Large intestine (tissue), 3 donors: ENCODE results near the gene FHOD1. TPM values are rescaled to one million over a fixed set of nuclear protein-coding genes. Genes with fewer than 3 reads are reported as not detected.

Source experiments
- DNase-seq, 2 donors: peaks; one replicate each; pipeline versions ENCODE4 v3.0.0 to v3.0.0-alpha.2; 2013
- H3K27ac ChIP-seq: one replicate; pipeline ENCODE4 v1.5.1; 2013; ENCODE audit warnings: low read length
- H3K27me3 ChIP-seq: 2 replicates; pipeline ENCODE4 v1.6.1; 2013; ENCODE audit warnings: low read length; ENCODE audit not compliant: control insufficient read depth, insufficient read depth
- H3K36me3 ChIP-seq: 2 replicates; pipeline ENCODE4 v1.6.1; 2013; ENCODE audit warnings: low read length; ENCODE audit not compliant: control insufficient read depth, insufficient read depth
- H3K4me1 ChIP-seq: one replicate; pipeline ENCODE4 v1.6.1; 2013; ENCODE audit warnings: low read length; ENCODE audit not compliant: control insufficient read depth, insufficient read depth
- H3K4me3 ChIP-seq: one replicate; pipeline ENCODE4 v1.5.1; 2013; ENCODE audit warnings: low read length
- H3K9me3 ChIP-seq: one replicate; pipeline ENCODE4 v1.6.1; 2013; ENCODE audit warnings: mild to moderate bottlenecking, low read depth, low read length, moderate library complexity; ENCODE audit not compliant: control insufficient read depth
- WGBS: methylation state at CpG from one replicate; pipeline ENCODE4 v1.1.5; 2013; ENCODE audit warnings: low lambda C conversion rate; ENCODE audit not compliant: insufficient coverage; 5-methylcytosine and 5-hydroxymethylcytosine counted together
- polyA plus RNA-seq: library from polyadenylated mRNA; unstranded; fragments of 120-200 nt; gene quantifications from one replicate; pipeline ENCODE4 v1.2.1, GENCODE V29; 2013

Gene FHOD1
- polyA plus RNA-seq, 1 donor, result 13.8 TPM

GRCh38 chr16:67190041-67190440 lies 57.2 kb downstream of the FHOD1 start, which contains the start of gene EXOC3L1:
Gene EXOC3L1 (minus strand): TSS chr16:67190136. CDS start chr16:67189676, 460 bp downstream.
- Histone ChIP-seq H3K27ac (no peak within 1 kb of the TSS), H3K4me3 (no peak within 1 kb of the TSS), H3K9me3 (peaks cover 2% of the 10 kb centered on the region)

GRCh38 chr16:67188798-67189197 lies 58.5 kb downstream of the FHOD1 start:
- DNase-seq, result no peak
- H3K36me3 ChIP-seq, result peaks cover 6% of the 10 kb centered on the region
- no CpG with 5 or more reads among the region's 15 CpGs for WGBS
- H3K27ac ChIP-seq, result no peak overlapping the region
- H3K4me3 ChIP-seq, result no peak overlapping the region
- H3K27me3 ChIP-seq, result peaks cover 6% of the 10 kb centered on the region
- H3K9me3 ChIP-seq, result peaks cover 6% of the 10 kb centered on the region
- H3K4me1 ChIP-seq, result peaks cover 35% of the 10 kb centered on the region

More at GRCh38 chr16:67190041-67190440, 57.2 kb downstream of the FHOD1 start, which contains the start of gene EXOC3L1:
- Histone ChIP-seq H3K4me1 (peaks cover 29% of the 10 kb centered on the region), H3K36me3 (peaks cover 18% of the 10 kb centered on the region), H3K27me3 (peaks cover 1% of the 10 kb centered on the region)
- no peak for DNase-seq
- no CpG with 5 or more reads among the region's 6 CpGs for WGBS

- H3K4me3 ChIP-seq, result no peak overlapping the region
- no peak overlapping the region for H3K27ac ChIP-seq
- H3K9me3 ChIP-seq, result peaks cover 6% of the 10 kb centered on the region
- no CpG with 5 or more reads among the region's 4 CpGs for WGBS
- peaks cover 6% of the 10 kb centered on the region for H3K27me3 ChIP-seq
- H3K36me3 ChIP-seq, result peaks cover 5% of the 10 kb centered on the region
- no peak for DNase-seq
- H3K4me1 ChIP-seq, result peaks cover 32% of the 10 kb centered on the region
Measured at GRCh38 chr16:67188323-67188722, 59.0 kb downstream of the FHOD1 start.

GRCh38 chr16:67187175-67187890 lies 59.9 kb downstream of the FHOD1 start:
- peaks cover 6% of the 10 kb centered on the region for H3K9me3 ChIP-seq
- H3K27ac ChIP-seq, result no peak overlapping the region
- no peaks in the 10 kb centered on the region for H3K36me3 ChIP-seq
- DNase-seq, result no peak
- peaks cover 6% of the 10 kb centered on the region for H3K27me3 ChIP-seq
- WGBS, result no CpG with 5 or more reads among the region's 26 CpGs
- peaks cover 28% of the 10 kb centered on the region for H3K4me1 ChIP-seq
- no peak overlapping the region for H3K4me3 ChIP-seq

- H3K27ac ChIP-seq, result no peak overlapping the region
- H3K9me3 ChIP-seq, result peaks cover 3% of the 10 kb centered on the region
- H3K4me1 ChIP-seq, result peaks cover 25% of the 10 kb centered on the region
- no peak overlapping the region for H3K4me3 ChIP-seq
- H3K27me3 ChIP-seq, result peaks cover 6% of the 10 kb centered on the region
- H3K36me3 ChIP-seq, result no peaks in the 10 kb centered on the region
- DNase-seq, result no peak
- no CpG with 5 or more reads among the region's 5 CpGs for WGBS
Measured at GRCh38 chr16:67186550-67186950, 60.7 kb downstream of the FHOD1 start.

GRCh38 chr16:67185651-67186134 lies 61.6 kb downstream of the FHOD1 start:
- H3K27ac ChIP-seq, result no peak overlapping the region
- H3K9me3 ChIP-seq, result peaks cover 3% of the 10 kb centered on the region
- no peaks in the 10 kb centered on the region for H3K36me3 ChIP-seq
- DNase-seq, result no peak
- no CpG with 5 or more reads among the region's 12 CpGs for WGBS
- H3K4me3 ChIP-seq, result no peak overlapping the region
- peaks cover 6% of the 10 kb centered on the region for H3K27me3 ChIP-seq
- H3K4me1 ChIP-seq, result peaks cover 22% of the 10 kb centered on the region

- peak overlapping the region; percentile 86 for H3K4me3 ChIP-seq
- H3K9me3 ChIP-seq, result peaks cover 3% of the 10 kb centered on the region
- no peak overlapping the region for H3K27ac ChIP-seq
- H3K4me1 ChIP-seq, result peaks cover 22% of the 10 kb centered on the region
- peaks cover 6% of the 10 kb centered on the region for H3K27me3 ChIP-seq
- no peaks in the 10 kb centered on the region for H3K36me3 ChIP-seq
- no CpG with 5 or more reads among the region's 43 CpGs for WGBS
- DNase-seq, result peak; percentile 77 to 80
Measured at GRCh38 chr16:67184995-67185650, 62.2 kb downstream of the FHOD1 start.

- H3K4me1 ChIP-seq, result peaks cover 22% of the 10 kb centered on the region
- H3K4me3 ChIP-seq, result peak overlapping the region; percentile 86
- H3K36me3 ChIP-seq, result no peaks in the 10 kb centered on the region
- WGBS, result no CpG with 5 or more reads among the region's 59 CpGs
- H3K27ac ChIP-seq, result peak overlapping the region; percentile 93
- no peak for DNase-seq
- peaks cover 3% of the 10 kb centered on the region for H3K9me3 ChIP-seq
- H3K27me3 ChIP-seq, result peaks cover 6% of the 10 kb centered on the region
Measured at GRCh38 chr16:67184453-67184994, 62.8 kb downstream of the FHOD1 start.

- Histone ChIP-seq H3K27me3 (peaks cover 6% of the 10 kb centered on the region), H3K36me3 (no peaks in the 10 kb centered on the region), H3K4me1 (peaks cover 22% of the 10 kb centered on the region), H3K27ac (peak within 1 kb of the TSS; percentile 93), H3K9me3 (peaks cover 3% of the 10 kb centered on the region), H3K4me3 (peak within 1 kb of the TSS; percentile 86)
- peak; percentile 97 to 99 for DNase-seq
- no CpG with 5 or more reads among the region's 77 CpGs for WGBS
Measured at GRCh38 chr16:67183627-67184452, 63.4 kb downstream of the FHOD1 start, which contains the start of gene MATCAP1. Gene MATCAP1 (minus strand): TSS chr16:67183963. CDS start chr16:67180610, 3,353 bp downstream.

- DNase-seq, result no peak
- H3K4me1 ChIP-seq, result peaks cover 22% of the 10 kb centered on the region
- H3K36me3 ChIP-seq, result no peaks in the 10 kb centered on the region
- WGBS, result 27% methylated on average over 3 of the region's 11 CpGs
- peaks cover 6% of the 10 kb centered on the region for H3K27me3 ChIP-seq
- H3K27ac ChIP-seq, result peak overlapping the region; percentile 93
- peaks cover 3% of the 10 kb centered on the region for H3K9me3 ChIP-seq
- peak overlapping the region; percentile 86 for H3K4me3 ChIP-seq
Measured at GRCh38 chr16:67183284-67183626, 64.0 kb downstream of the FHOD1 start.
